Esophagus muscularis mucosa (tissue), 4 donors: ENCODE measurements around the gene DOK7.

Experiments used
- CTCF ChIP-seq, 3 experiments: fragments of 200-600 bp in 2 of 3; fragments of 450-650 bp in 1 of 3; sonication (generic) in 2 of 3; IDR thresholded peaks; one replicate each; pipeline ENCODE4 v1.5.1; 2017 to 2019; ENCODE audit warnings: antibody characterized with exemption in 3 of 3, mild to moderate bottlenecking in 2 of 3, moderate library complexity in 1 of 3
- EP300 ChIP-seq: sonication (generic); formaldehyde crosslinking; IDR thresholded peaks from one replicate; pipeline ENCODE4 v1.6.1; 2017; ENCODE audit warnings: antibody characterized with exemption
- POLR2A ChIP-seq: fragments of 450-650 bp; IDR thresholded peaks from one replicate; pipeline ENCODE4 v1.6.1; 2017; ENCODE audit warnings: antibody characterized with exemption, moderate library complexity, mild to moderate bottlenecking, low read depth
- POLR2AphosphoS5 ChIP-seq, 2 donors: sonication (generic); formaldehyde crosslinking; IDR thresholded peaks; one replicate each; pipeline ENCODE4 v1.6.1; 2017; ENCODE audit warnings: antibody characterized with exemption in 2 of 2

GRCh38 chr4:3423952-3424351 lies 39.2 kb upstream of the DOK7 start:
- no peak for TF ChIP-seq CTCF (IDR thresholded peaks at IDR 0.05)
- no peak for TF ChIP-seq POLR2A
- no peak for TF ChIP-seq POLR2AphosphoS5 (IDR thresholded peaks at IDR 0.05)
- TF ChIP-seq EP300: no peak
